HUDEP-2 (cell line): ENCODE measurements around the gene KLHL29.

Source experiments
- DNase-seq, 76 experiments: peaks; one replicate each; lab custom pipeline; 2025; ENCODE audit not compliant: unreplicated experiment in 76 of 76; lab: John Stamatoyannopoulos, UW

The KLHL29 gene

GRCh38 chr2:23686405-23687029, 301.5 kb downstream of the KLHL29 start:
- no peak for DNase-seq

GRCh38 chr2:23687214-23687613, 302.2 kb downstream of the KLHL29 start:
- DNase-seq = no peak

DNA sequence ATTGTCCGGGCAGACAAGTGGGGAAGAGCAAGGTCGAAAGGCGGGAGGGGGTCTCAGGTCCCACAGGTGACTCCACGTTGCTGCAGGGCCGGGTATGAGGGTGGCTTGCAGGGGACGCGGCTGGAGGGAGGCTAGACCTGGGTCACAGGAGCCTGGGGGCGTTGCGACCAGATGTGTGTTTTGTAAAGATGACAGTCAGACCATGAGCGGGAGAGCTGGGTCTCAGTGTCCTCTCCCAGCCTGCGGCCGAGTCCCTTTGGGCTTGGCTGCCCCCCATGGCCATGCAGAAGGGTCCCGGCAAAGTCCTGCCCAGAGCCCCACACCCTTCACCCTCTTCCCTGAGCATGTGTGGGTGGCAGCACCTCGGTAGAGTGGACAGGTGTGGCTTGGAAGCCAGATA, 302.7 kb downstream of the KLHL29 start:
- DNase-seq = no peak

DNA sequence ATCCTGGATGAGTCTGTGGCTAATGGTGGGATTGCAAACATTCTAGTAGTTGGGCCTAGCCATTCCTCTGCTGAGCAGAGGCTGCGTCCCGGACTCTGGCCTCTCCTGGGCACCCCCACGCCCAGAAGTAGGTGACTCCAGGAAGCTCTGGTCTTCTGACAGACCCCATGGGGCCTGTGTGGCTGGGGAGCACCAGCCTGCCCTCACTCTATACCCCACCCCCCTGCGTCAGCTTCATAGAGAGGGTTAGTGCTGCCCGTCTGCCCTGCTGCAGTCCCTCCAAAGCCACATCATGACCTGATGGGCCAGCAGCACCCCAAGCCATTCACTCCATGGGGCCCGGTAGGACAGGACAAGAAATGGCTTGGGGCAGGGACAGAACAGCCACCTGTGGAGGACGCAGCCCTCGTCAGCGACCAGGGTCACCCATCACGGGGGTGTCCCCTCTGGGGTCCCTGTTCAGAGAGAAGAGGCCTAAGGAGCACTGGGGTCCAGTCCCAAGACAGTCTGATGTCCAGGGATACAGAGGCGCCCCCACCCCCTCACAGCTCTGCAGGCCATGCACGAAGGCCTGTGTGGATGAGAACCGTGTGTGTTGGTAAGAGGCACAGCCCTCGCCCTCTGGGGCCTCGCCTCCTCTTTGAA, 303.6 kb downstream of the KLHL29 start:
- no peak for DNase-seq

DNA sequence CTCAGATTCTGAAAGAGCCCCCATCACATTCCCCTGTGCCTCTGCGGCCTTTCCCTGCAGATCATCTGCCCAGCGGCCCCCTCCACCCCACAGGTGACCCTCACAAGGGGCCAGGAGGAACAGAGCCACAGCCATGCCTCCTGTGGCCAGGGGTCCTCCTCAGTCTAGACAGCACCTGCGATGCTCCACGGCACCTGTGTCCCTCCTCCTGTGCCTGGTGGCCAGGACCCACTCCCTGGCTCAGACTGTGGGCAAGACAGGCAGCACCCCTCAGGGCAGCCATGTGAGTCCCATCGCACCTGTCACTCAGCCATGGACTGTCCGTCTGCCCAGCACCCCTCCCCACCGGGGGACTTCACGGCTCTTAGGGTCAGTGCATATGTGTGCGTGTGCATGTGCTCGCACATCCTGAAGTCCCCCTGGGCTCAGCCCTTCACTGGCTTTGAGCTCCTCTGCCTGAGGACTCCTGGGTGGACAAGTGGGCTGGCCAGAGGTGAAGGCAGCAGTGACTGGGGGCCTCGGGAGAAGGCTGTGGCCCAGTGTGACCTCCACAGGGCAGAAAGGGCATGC, 304.2 kb downstream of the KLHL29 start:
- DNase-seq = no peak

GRCh38 chr2:23689891-23690290, 304.9 kb downstream of the KLHL29 start:
- DNase-seq = no peak

GRCh38 chr2:23690421-23691105, 305.6 kb downstream of the KLHL29 start:
- no peak for DNase-seq

DNA sequence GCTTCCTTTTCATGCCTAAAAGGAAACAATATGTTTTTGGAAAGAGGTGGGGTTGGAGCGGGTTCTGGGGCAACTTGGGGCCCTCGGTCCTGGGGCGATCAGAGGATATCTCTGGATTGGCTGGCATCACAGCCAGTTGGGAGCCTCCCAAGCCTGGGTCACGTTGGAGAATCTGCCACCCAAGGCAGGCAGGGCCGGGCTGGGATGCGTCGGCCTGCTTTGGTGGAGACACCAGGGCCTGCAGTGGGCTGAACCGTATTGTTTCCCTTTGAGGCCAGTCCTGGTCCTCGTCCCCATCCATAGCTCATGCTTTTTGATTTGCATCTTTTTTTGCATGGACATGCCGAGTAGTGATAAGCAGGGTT, 306.1 kb downstream of the KLHL29 start:
- no peak for DNase-seq

- no peak for DNase-seq
These were observed 306.6 kb downstream of the KLHL29 start for GRCh38 chr2:23691565-23691964.

GRCh38 chr2:23692263-23692662, 307.3 kb downstream of the KLHL29 start:
- DNase-seq = no peak

GRCh38 chr2:23692851-23693605, 308.0 kb downstream of the KLHL29 start:
- no peak for DNase-seq

DNA sequence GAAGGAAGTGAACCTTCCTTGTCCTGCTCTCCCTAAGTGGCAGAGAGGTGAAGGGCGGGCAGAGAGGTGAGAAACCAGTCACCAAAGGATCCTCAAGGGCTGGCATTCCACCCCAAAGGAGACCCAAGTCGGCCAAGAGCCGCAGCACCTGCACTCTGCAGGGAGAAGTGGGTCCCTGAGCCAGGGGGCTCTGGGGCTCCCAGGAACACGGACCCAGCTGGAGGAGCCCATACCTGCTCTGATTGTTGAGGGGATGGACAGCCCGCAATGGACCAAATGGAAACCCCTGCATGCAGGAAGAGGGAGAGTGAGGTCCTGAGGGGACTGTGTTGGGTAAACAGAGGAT, 308.6 kb downstream of the KLHL29 start:
- no peak for DNase-seq

- no peak for DNase-seq
These were observed 309.4 kb downstream of the KLHL29 start for GRCh38 chr2:23694058-23695045.

GRCh38 chr2:23695214-23695889, 310.4 kb downstream of the KLHL29 start:
- no peak for DNase-seq

- DNase-seq = no peak
These were observed 311.1 kb downstream of the KLHL29 start for GRCh38 chr2:23695890-23696751.

- no peak for DNase-seq
These were observed 311.7 kb downstream of the KLHL29 start for GRCh38 chr2:23696752-23697045.

- DNase-seq = no peak
These were observed 312.5 kb downstream of the KLHL29 start for GRCh38 chr2:23697256-23698075.

DNA sequence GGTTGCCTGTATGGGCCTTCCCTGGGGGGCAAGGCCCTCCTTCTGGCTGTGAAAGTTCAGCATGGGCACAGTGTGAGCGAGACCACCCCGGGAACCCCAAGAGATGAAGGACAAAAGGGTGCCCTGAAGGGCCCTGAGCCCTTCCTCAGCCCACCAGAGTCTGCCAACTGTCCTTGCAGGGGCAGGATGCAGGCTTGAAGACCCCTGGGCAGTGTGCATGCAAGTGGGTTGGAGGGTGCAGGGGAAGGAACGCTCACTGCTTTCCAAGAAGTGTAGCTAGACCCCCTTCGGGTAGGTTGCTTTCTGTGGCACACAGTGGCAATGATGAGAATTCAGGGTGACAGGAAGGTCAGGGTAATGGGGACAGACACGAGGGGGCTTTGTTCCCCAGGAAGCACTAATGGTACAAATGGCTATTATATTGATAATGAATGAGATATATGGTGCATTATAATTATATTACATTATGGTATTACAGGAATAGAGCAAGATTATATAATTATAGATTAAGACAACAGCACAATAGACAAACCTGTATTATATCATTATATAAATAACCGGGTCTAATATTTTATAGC, 313.2 kb downstream of the KLHL29 start:
- no peak for DNase-seq
